Measurements from ENCODE around the gene BBIP1. TPM values are rescaled to one million over a fixed set of nuclear protein-coding genes. Genes with fewer than 3 reads are reported as not detected.

Gene BBIP1
- total RNA-seq, 1 donor from 2014 or later, result 32.4 TPM

DNA sequence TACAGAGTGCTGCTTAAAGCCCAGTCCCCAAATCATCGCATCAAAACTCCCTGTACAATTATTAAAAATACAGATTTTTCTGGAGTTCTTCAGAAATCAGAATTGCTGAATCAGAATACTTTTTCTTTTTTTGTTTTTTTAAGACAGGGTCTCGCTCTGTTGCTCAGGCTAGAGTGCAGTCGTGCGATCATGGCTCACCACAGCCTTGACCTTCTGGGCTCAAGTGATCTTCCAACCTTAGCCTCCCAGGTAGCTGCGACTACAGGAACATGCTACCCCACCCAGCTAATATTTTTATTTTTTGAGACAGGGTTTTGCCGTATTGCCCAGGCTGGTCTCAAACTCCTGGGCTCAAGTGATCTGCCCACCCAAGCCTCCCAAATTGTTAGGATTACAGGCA is 3.9 kb downstream of the BBIP1 start:
- peaks cover 7% of the 10 kb centered on the region for H3K4me1 ChIP-seq

GRCh38 chr10:110914431-110914830 is 4.5 kb downstream of the BBIP1 start:
- intact Hi-C loops (cut with DNase I), result no loop called here
- ATAC-seq (no peak), DNase-seq (no peak)
- Histone ChIP-seq H3K36me3 (no peaks in the 10 kb centered on the region), H3K4me3 (no peak overlapping the region), H3K4me1 (peaks cover 7% of the 10 kb centered on the region), H3K9me3 (no peaks in the 10 kb centered on the region), H3K27me3 (ENCODE audit: low read depth) (no peaks in the 10 kb centered on the region), H3K27ac (no peak overlapping the region)
- no peak for TF ChIP-seq CTCF (IDR thresholded peaks at IDR 0.05)

More for the DNA sequence above, 3.9 kb downstream of the BBIP1 start:
- ATAC-seq (no peak), DNase-seq (no peak)
- Histone ChIP-seq H3K4me3 (no peak overlapping the region), H3K27ac (no peak overlapping the region), H3K36me3 (no peaks in the 10 kb centered on the region), H3K27me3 (ENCODE audit: low read depth) (no peaks in the 10 kb centered on the region), H3K9me3 (no peaks in the 10 kb centered on the region)
- no peak for TF ChIP-seq CTCF (IDR thresholded peaks at IDR 0.05)
- intact Hi-C loops (cut with DNase I), result no loop called here

DNA sequence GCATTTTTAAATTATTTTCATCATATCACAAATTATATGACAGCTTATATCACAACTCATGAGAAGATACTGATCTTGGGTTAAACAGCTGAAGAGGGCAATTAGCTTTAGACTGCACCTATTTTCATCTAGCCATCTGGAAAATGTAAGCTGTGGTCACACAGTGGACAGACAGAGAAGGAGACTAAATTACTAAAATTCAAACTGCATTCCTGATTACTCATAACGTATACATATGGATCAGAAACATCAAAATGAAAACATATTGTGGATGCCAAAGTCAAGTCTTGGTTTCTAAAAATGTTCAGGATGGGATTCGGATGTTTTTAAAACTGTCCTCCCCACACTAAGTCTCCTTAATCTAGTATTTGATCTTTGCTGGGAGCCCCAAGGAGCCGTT is 6.6 kb downstream of the BBIP1 start:
- Histone ChIP-seq H3K4me1 (peaks cover 1% of the 10 kb centered on the region), H3K9me3 (no peaks in the 10 kb centered on the region), H3K27ac (no peak overlapping the region), H3K4me3 (no peak overlapping the region), H3K36me3 (no peaks in the 10 kb centered on the region), H3K27me3 (ENCODE audit: low read depth) (no peaks in the 10 kb centered on the region)
- no peak for DNase-seq
- TF ChIP-seq CTCF (IDR thresholded peaks at IDR 0.05), result no peak
- ATAC-seq, result no peak
- intact Hi-C loops (cut with DNase I), result no loop called here

DNA sequence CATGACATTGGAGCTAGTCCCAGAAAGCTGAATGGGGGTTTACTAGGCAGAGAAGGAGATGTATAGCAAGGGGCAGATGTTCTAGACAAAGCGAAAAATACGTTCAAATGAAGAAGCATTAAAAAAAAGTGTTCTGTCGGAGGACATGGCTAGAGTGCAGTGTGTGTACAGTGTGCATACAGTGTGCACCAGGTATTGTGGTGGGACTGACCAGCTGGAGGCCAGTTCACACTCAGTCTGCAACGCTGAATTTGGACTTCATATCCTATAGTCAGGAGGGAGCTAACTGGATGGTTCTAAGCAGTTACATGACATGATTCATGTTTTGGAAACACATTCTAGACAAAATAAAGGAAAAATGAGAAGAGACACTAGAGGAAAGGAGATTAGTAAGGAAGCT is 8.8 kb downstream of the BBIP1 start:
- no peak for TF ChIP-seq CTCF (IDR thresholded peaks at IDR 0.05)
- DNase-seq, result no peak
- no peak overlapping the region for H3K4me3 ChIP-seq
- intact Hi-C loops (cut with DNase I), result no loop called here
- no peak overlapping the region for H3K27ac ChIP-seq
- H3K36me3 ChIP-seq, result no peaks in the 10 kb centered on the region
- H3K27me3 ChIP-seq (ENCODE audit: low read depth), result no peaks in the 10 kb centered on the region
- no peak for ATAC-seq
- no peaks in the 10 kb centered on the region for H3K9me3 ChIP-seq
- H3K4me1 ChIP-seq, result no peaks in the 10 kb centered on the region

GRCh38 chr10:110903280-110904278 is 15.4 kb downstream of the BBIP1 start:
- no peaks in the 10 kb centered on the region for H3K4me1 ChIP-seq
- no peaks in the 10 kb centered on the region for H3K9me3 ChIP-seq
- ATAC-seq, result peak in 1 of 2 donors; percentile 27
- H3K27ac ChIP-seq, result no peak overlapping the region
- H3K4me3 ChIP-seq, result no peak overlapping the region
- H3K36me3 ChIP-seq, result peaks cover 30% of the 10 kb centered on the region
- no peaks in the 10 kb centered on the region for H3K27me3 ChIP-seq (ENCODE audit: low read depth)
- intact Hi-C loops (cut with DNase I), result no loop called here
- TF ChIP-seq CTCF (IDR thresholded peaks at IDR 0.05), result no peak
- no peak for DNase-seq
